Cardiac muscle cell (in vitro differentiated cells and primary cell): Measurements from ENCODE around the gene C4orf50. TPM values are rescaled to one million over a fixed set of nuclear protein-coding genes. Genes with fewer than 3 reads are reported as not detected.

Experiments used
- DNase-seq, 2 donors: peaks; one replicate each; pipeline versions ENCODE4 v3.0.0 to v3.0.0-alpha.2; 2010 to 2017; ENCODE audit warnings: low read depth in 1 of 2, low spot score in 1 of 2
- H3K27ac ChIP-seq: fragments of 200-600 bp; sonication (generic); 2 replicates; pipeline ENCODE4 v1.5.1; 2016
- H3K27me3 ChIP-seq: fragments of 200-600 bp; sonication (generic); 2 replicates; pipeline ENCODE4 v1.6.0; 2016; ENCODE audit warnings: control low read depth
- H3K36me3 ChIP-seq: fragments of 200-600 bp; sonication (generic); 2 replicates; pipeline ENCODE4 v1.5.1; 2016; ENCODE audit warnings: control low read depth
- H3K4me1 ChIP-seq: fragments of 200-600 bp; sonication (generic); 2 replicates; pipeline ENCODE4 v1.8.1; 2017; ENCODE audit warnings: low read depth, mild to moderate bottlenecking, mixed run types
- H3K4me3 ChIP-seq: fragments of 200-600 bp; sonication (generic); 2 replicates; pipeline ENCODE4 v1.5.1; 2016; ENCODE audit warnings: mild to moderate bottlenecking
- H3K9me3 ChIP-seq: fragments of 200-600 bp; sonication (generic); 2 replicates; pipeline ENCODE4 v1.5.1; 2017; ENCODE audit warnings: low read depth, mild to moderate bottlenecking, control low read depth
- polyA plus RNA-seq: library from polyadenylated mRNA; unstranded; fragments of >200 nt; fragmentation: Nextera tagmentation; extraction: Ambion mirVana; gene quantifications from 2 replicates; pipeline ENCODE4 v1.2.1, GENCODE V29; 2016
- total RNA-seq: library from RNA; depleted of rRNA; stranded (reverse); fragments of >200 nt; gene quantifications from 2 replicates; pipeline ENCODE4 v1.2.3, GENCODE V29; 2016
- TF ChIP-seq, protein P1 (sequence below): IDR thresholded peaks from 2 replicates; pipeline ENCODE4 v1.5.1; 2012; ENCODE audit warnings: low read depth, mild to moderate bottlenecking, low read length

Gene C4orf50
- total and polyA plus RNA-seq, 2 experiments from 2014 or later: 0.15 TPM; not detected in 1

DNA sequence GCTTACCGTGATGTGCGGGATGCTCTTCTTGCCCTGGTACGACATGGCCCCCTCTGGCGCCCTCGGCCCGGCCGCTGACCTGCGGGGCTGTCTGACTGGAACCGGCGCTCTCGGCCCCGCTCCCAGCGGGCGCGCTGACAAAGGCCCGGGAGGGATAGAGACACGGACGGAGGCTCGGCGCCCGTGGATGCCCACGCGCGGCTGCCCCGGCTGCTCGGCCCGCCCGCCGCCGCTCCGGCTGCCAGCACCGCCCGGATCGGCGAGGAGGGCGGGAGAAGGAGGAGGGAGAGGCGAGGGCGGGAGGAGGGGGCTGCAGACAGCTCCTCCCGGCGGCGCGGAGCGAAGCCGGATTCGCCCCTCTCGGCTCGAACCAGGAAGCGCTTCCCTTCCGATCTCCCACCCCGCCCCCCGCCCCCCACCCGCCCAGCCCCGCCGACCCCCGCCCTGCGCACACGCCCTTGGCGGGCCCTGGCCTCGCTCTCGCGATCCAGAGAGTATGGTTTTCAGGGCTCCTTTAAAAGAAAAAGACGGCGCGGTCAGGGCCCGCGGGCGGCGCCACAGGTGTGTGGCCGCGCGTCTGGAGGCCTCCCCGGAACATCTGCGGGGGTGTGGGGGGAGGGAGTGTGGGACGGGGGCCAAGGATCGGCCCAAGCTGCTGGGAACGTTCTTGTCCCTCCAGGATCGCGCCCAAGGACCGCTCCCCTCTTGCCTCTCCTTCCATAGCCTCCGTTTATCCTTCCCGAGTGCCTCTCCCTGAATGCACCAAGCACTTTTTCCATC, 129.8 kb downstream of the C4orf50 start:
- H3K9me3 ChIP-seq: no peaks in the 10 kb centered on the region
- no peaks in the 10 kb centered on the region for H3K36me3 ChIP-seq
- TF ChIP-seq, protein P1, sequence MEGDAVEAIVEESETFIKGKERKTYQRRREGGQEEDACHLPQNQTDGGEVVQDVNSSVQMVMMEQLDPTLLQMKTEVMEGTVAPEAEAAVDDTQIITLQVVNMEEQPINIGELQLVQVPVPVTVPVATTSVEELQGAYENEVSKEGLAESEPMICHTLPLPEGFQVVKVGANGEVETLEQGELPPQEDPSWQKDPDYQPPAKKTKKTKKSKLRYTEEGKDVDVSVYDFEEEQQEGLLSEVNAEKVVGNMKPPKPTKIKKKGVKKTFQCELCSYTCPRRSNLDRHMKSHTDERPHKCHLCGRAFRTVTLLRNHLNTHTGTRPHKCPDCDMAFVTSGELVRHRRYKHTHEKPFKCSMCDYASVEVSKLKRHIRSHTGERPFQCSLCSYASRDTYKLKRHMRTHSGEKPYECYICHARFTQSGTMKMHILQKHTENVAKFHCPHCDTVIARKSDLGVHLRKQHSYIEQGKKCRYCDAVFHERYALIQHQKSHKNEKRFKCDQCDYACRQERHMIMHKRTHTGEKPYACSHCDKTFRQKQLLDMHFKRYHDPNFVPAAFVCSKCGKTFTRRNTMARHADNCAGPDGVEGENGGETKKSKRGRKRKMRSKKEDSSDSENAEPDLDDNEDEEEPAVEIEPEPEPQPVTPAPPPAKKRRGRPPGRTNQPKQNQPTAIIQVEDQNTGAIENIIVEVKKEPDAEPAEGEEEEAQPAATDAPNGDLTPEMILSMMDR: no peak
- H3K27me3 ChIP-seq: peaks cover 83% of the 10 kb centered on the region
- H3K4me1 ChIP-seq: no peaks in the 10 kb centered on the region
- H3K4me3 ChIP-seq: peak overlapping the region; percentile 60
- no peak overlapping the region for H3K27ac ChIP-seq
- DNase-seq: peak in 1 of 2 donors; percentile 67

DNA sequence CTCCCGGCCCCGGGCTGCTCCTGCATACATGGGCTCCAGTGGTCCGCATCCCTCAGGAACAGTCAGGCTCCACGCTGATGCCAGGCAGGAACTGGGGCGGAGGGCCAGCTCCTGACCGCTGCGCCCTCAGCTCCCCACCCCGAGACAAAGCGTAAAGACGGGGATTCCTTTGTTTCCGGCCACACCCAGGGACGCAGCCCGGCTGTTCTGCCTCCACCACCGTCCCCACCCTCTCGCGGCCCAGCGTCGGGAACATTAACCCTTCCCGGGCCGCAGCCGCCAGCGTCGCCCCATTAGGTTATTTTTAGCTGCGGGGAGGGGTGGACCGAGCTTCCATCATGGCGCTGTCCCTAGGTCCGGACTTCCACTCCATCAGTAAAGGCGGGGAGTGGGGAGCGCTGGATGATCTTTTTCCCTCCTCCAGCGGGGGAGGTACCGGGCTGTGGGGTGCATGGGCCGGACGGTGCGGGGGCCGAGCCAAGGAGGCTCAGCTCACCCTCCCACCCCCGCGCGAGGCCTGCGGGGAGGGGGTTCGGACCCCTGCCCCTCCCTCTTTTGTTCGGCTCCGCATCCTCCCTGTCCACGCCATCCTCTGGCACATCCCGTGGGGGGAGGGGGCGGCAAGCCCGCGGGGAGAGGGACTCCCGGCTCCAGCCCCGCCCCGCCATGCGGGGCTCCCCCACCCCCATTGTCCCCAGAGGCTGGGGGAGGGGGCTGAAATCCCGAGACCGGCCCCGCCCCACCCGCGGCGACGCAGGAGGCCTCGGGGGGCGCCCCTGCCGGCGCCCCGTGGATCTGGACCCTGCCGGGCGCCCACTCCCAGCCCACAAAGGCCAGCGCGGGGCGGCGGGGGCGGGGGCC, 130.6 kb downstream of the C4orf50 start:
- no peak for DNase-seq
- peaks cover 76% of the 10 kb centered on the region for H3K27me3 ChIP-seq
- no peaks in the 10 kb centered on the region for H3K4me1 ChIP-seq
- H3K36me3 ChIP-seq: no peaks in the 10 kb centered on the region
- TF ChIP-seq, protein P1: no peak
- H3K27ac ChIP-seq: no peak overlapping the region
- H3K4me3 ChIP-seq: peak overlapping the region; percentile 60
- no peaks in the 10 kb centered on the region for H3K9me3 ChIP-seq

DNA sequence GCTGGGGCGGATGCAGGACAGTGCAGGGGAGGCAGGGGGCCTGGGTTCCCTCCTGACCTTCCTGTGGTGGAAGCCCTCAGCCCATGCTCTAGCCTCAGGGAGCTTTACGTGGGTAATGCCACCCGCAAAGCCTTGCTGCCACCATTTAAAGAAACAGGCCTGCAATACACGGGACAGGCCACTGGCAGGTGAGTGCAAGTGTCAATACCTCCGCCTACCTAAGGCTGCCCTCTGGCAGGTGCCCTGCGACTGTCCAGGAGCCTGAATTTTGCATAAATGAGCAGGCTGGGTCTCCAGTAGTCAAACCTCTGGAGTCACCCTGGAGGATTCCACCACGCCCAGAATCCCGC, 131.2 kb downstream of the C4orf50 start:
- Histone ChIP-seq H3K4me3 (no peak overlapping the region), H3K36me3 (no peaks in the 10 kb centered on the region), H3K9me3 (no peaks in the 10 kb centered on the region), H3K27ac (no peak overlapping the region), H3K27me3 (peaks cover 70% of the 10 kb centered on the region), H3K4me1 (no peaks in the 10 kb centered on the region)
- DNase-seq: no peak
- TF ChIP-seq, protein P1: no peak

DNA sequence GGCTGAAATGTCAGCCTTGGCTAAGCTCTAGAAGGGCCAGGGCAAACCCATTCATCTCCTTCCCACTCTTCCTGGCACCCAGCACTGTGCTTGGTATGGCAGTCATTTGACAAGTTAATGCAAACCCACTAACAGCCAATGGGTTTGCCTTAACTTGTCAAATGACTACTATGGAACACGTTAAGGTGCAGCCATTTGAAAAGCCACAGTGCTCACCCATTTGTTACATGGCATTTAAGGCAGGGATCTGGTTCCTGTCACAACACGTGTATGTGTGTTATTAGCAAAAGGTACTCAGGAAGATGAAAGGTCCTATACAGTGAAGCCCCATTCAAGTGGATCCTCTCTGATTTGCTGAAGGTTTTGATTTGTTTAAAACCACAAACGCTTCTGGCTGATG, 132.5 kb downstream of the C4orf50 start:
- Histone ChIP-seq H3K4me1 (no peaks in the 10 kb centered on the region), H3K9me3 (no peaks in the 10 kb centered on the region), H3K27me3 (peaks cover 58% of the 10 kb centered on the region), H3K4me3 (no peak overlapping the region), H3K36me3 (no peaks in the 10 kb centered on the region), H3K27ac (no peak overlapping the region)
- TF ChIP-seq, protein P1: no peak
- no peak for DNase-seq

DNA sequence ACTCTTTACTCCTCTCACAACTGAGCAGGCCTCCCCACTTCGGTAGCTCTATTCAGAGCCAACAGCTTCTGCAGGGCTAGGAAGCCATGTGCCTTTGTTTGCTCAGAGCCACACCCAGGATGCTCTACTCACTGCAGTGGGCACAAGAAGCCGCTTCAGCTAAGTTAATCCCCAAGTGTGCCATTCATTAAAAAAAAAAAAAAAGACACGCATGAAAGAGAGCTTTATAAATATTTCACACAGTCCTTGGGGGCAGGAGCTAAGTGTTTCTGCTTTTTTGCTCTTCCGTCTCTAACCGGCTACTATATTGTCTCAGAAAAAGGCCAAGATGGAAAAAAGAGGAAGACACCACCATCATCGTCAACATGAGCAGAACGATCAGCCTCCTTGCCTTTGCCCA, 133.4 kb downstream of the C4orf50 start:
- Histone ChIP-seq H3K4me3 (no peak overlapping the region), H3K27ac (no peak overlapping the region), H3K9me3 (no peaks in the 10 kb centered on the region), H3K27me3 (peaks cover 48% of the 10 kb centered on the region), H3K36me3 (no peaks in the 10 kb centered on the region), H3K4me1 (no peaks in the 10 kb centered on the region)
- no peak for DNase-seq
- TF ChIP-seq, protein P1: no peak
